Endothelial cell of umbilical vein (primary cell): ENCODE measurements around the gene KIF19.

Experiments used
- EZH2 ChIP-seq: IDR thresholded peaks from 2 replicates; pipeline ENCODE4 v1.6.1; 2012; ENCODE audit warnings: borderline replicate concordance, low read depth, mild to moderate bottlenecking, moderate library complexity, low read length, inconsistent platforms; ENCODE audit not compliant: severe bottlenecking
- FOS ChIP-seq: IDR thresholded peaks from 2 replicates; pipeline ENCODE4 v1.6.1; 2011; ENCODE audit warnings: mild to moderate bottlenecking, low read length, moderate library complexity, borderline replicate concordance; ENCODE audit not compliant: insufficient read depth
- POLR2A ChIP-seq: IDR thresholded peaks from 2 replicates; pipeline ENCODE4 v1.6.1; 2012; ENCODE audit warnings: low read depth, mild to moderate bottlenecking, control low read depth, low read length
- POLR2AphosphoS5 ChIP-seq: IDR thresholded peaks from 2 replicates; pipeline ENCODE4 v1.6.1; 2012; ENCODE audit warnings: low read depth, mild to moderate bottlenecking, control low read depth, low read length, moderate library complexity; ENCODE audit not compliant: insufficient read depth
- TF ChIP-seq, protein P1 (sequence below), 2 donors: IDR thresholded peaks; 1 replicate in 1 of 2; 2 replicates in 1 of 2; pipeline ENCODE4 v1.5.1; 2011; ENCODE audit warnings: low read length in 2 of 2, mild to moderate bottlenecking in 2 of 2, moderate library complexity in 2 of 2, control low read depth in 1 of 2, inconsistent platforms in 1 of 2, low read depth in 1 of 2; ENCODE audit not compliant: insufficient read depth in 1 of 2; ENCODE audit errors: extremely low read depth in 1 of 2

DNA sequence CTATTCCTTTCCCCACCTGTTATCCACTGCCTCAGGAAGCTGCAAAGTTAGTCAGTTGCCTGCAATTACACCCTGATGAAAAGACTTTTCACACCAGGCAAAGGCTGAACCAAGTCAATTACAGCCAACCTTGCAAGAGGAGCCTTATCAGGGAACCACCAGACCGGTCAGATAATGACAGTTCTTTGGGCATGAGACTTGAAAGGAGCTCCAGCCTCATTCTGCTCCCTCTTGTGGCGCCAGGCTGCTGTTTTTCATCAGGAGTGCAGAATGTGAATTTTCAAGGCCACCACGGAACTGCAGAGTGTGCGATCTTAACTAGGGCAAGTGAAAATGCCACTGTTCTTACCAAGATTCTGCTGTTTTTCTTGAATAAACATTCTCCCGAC, 29.5 kb upstream of the KIF19 start:
- TF ChIP-seq POLR2A (no peak), POLR2AphosphoS5 (no peak), EZH2 (no peak), FOS (no peak)
- TF ChIP-seq, protein P1, sequence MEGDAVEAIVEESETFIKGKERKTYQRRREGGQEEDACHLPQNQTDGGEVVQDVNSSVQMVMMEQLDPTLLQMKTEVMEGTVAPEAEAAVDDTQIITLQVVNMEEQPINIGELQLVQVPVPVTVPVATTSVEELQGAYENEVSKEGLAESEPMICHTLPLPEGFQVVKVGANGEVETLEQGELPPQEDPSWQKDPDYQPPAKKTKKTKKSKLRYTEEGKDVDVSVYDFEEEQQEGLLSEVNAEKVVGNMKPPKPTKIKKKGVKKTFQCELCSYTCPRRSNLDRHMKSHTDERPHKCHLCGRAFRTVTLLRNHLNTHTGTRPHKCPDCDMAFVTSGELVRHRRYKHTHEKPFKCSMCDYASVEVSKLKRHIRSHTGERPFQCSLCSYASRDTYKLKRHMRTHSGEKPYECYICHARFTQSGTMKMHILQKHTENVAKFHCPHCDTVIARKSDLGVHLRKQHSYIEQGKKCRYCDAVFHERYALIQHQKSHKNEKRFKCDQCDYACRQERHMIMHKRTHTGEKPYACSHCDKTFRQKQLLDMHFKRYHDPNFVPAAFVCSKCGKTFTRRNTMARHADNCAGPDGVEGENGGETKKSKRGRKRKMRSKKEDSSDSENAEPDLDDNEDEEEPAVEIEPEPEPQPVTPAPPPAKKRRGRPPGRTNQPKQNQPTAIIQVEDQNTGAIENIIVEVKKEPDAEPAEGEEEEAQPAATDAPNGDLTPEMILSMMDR (IDR thresholded peaks at IDR 0.05; ENCODE audit: extremely low read depth in 1 of 2, insufficient read depth in 1 of 2, low read depth in 1 of 2, low read length in 2 of 2): peak; percentile 10 to 44
